ENCODE results near the gene TMPO. TPM values are rescaled to one million over a fixed set of nuclear protein-coding genes. Genes with fewer than 3 reads are reported as not detected.
"Not testable (repeated sequence)": the region's sequence is repeated elsewhere in the genome, so short reads cannot be mapped to it uniquely, and the experiment has no call there.

The TMPO gene
- polyA plus RNA-seq, 1 donor from 2014 or later, result 143 TPM

GRCh38 chr12:98549371-98550110 lies 34.2 kb downstream of the TMPO start:
- H2AFZ ChIP-seq (ENCODE audit: low read depth, low read length), result no peak overlapping the region
- H3F3A ChIP-seq (ENCODE audit: insufficient read depth, low read length, poor library complexity, severe bottlenecking), result no peaks in the 10 kb centered on the region
- no peak overlapping the region for H3K27ac ChIP-seq (ENCODE audit: low read length)
- no peak overlapping the region for H3K9ac ChIP-seq (ENCODE audit: low read length)
- no peak overlapping the region for H3K4me3 ChIP-seq (ENCODE audit: low read length)
- no peaks in the 10 kb centered on the region for H3K27me3 ChIP-seq (ENCODE audit: insufficient read depth, low read depth, low read length)
- H3K36me3 ChIP-seq (ENCODE audit: insufficient read depth, low read length), result peaks cover 9% of the 10 kb centered on the region
- H3K79me2 ChIP-seq (replicated peaks; ENCODE audit: insufficient read depth, low read length), result no peaks in the 10 kb centered on the region
- no peak for TF ChIP-seq RAD21 (conservative IDR thresholded peaks at IDR 0.05)
- no peak for TF ChIP-seq POLR2AphosphoS5 (IDR thresholded peaks at IDR 0.05)
- no peak for TF ChIP-seq EZH2 (IDR thresholded peaks at IDR 0.05; ENCODE audit: borderline replicate concordance, insufficient read depth, low read length, poor library complexity, severe bottlenecking)
- no peak for TF ChIP-seq TAF1 (IDR thresholded peaks at IDR 0.05; ENCODE audit: low read depth)
- no peak for TF ChIP-seq REST (IDR thresholded peaks at IDR 0.05; ENCODE audit: borderline replicate concordance)
- no peak for TF ChIP-seq SMC3 (conservative IDR thresholded peaks at IDR 0.05; ENCODE audit: poor library complexity)
- TF ChIP-seq EP300 (conservative IDR thresholded peaks at IDR 0.05; ENCODE audit: poor library complexity, severe bottlenecking), result no peak
- TF ChIP-seq CTCF (IDR thresholded peaks at IDR 0.05; ENCODE audit: poor library complexity, severe bottlenecking), result no peak
- no peak for TF ChIP-seq MXI1 (conservative IDR thresholded peaks at IDR 0.05; ENCODE audit: poor library complexity, severe bottlenecking)
- H3K9me2 ChIP-seq (ENCODE audit: insufficient read depth, low read length), result no peaks in the 10 kb centered on the region
- no peaks in the 10 kb centered on the region for H3K9me3 ChIP-seq (ENCODE audit: low read length)
- H3K4me2 ChIP-seq (ENCODE audit: low read length), result no peak overlapping the region
- H4K20me1 ChIP-seq (ENCODE audit: insufficient read depth), result no peaks in the 10 kb centered on the region

GRCh38 chr12:98551787-98552186 lies 36.4 kb downstream of the TMPO start:
- Histone ChIP-seq H3K9ac (ENCODE audit: low read length) (no peak overlapping the region), H3K9me2 (ENCODE audit: insufficient read depth, low read length) (no peaks in the 10 kb centered on the region), H3K4me3 (ENCODE audit: low read length) (no peak overlapping the region), H3K4me2 (ENCODE audit: low read length) (no peak overlapping the region), H3K9me3 (ENCODE audit: low read length) (no peaks in the 10 kb centered on the region), H3F3A (ENCODE audit: insufficient read depth, low read length, poor library complexity, severe bottlenecking) (no peaks in the 10 kb centered on the region), H2AFZ (ENCODE audit: low read depth, low read length) (no peak overlapping the region), H3K36me3 (ENCODE audit: insufficient read depth, low read length) (peaks cover 3% of the 10 kb centered on the region), H3K27me3 (ENCODE audit: insufficient read depth, low read depth, low read length) (no peaks in the 10 kb centered on the region), H4K20me1 (ENCODE audit: insufficient read depth) (no peaks in the 10 kb centered on the region), H3K27ac (ENCODE audit: low read length) (no peak overlapping the region), H3K79me2 (replicated peaks; ENCODE audit: insufficient read depth, low read length) (no peaks in the 10 kb centered on the region)
- TF ChIP-seq REST (IDR thresholded peaks at IDR 0.05; ENCODE audit: borderline replicate concordance), result no peak
- TF ChIP-seq EZH2 (IDR thresholded peaks at IDR 0.05; ENCODE audit: borderline replicate concordance, insufficient read depth, low read length, poor library complexity, severe bottlenecking), result no peak
- no peak for TF ChIP-seq EP300 (conservative IDR thresholded peaks at IDR 0.05; ENCODE audit: poor library complexity, severe bottlenecking)

- not testable (repeated sequence) for H2AFZ ChIP-seq (ENCODE audit: low read depth, low read length); H3K9me2 ChIP-seq (ENCODE audit: insufficient read depth, low read length); H3K27ac ChIP-seq (ENCODE audit: low read length); H3K79me2 ChIP-seq (replicated peaks; ENCODE audit: insufficient read depth, low read length); H4K20me1 ChIP-seq (ENCODE audit: insufficient read depth); H3K4me3 ChIP-seq (ENCODE audit: low read length); H3K4me2 ChIP-seq (ENCODE audit: low read length); H3K9ac ChIP-seq (ENCODE audit: low read length); H3K27me3 ChIP-seq (ENCODE audit: insufficient read depth, low read depth, low read length); H3F3A ChIP-seq (ENCODE audit: insufficient read depth, low read length, poor library complexity, severe bottlenecking); H3K9me3 ChIP-seq (ENCODE audit: low read length); H3K36me3 ChIP-seq (ENCODE audit: insufficient read depth, low read length)
These were observed 42.7 kb downstream of the TMPO start for GRCh38 chr12:98558097-98558496.

All from neural cell (in vitro differentiated cells).